GM21526 (cell line): ENCODE data around the gene MAMSTR.
A peak's percentile ranks its signal among the peaks of the same experiment; 100 is the strongest.

Experiments used
- ATAC-seq: cut with Tn5 transposase; IDR thresholded peaks from one replicate; pipeline ENCODE4 v1.9.1; 2021; ENCODE audit warnings: moderate library complexity; ENCODE audit not compliant: unreplicated experiment, low FRiP score

MAMSTR gene

DNA sequence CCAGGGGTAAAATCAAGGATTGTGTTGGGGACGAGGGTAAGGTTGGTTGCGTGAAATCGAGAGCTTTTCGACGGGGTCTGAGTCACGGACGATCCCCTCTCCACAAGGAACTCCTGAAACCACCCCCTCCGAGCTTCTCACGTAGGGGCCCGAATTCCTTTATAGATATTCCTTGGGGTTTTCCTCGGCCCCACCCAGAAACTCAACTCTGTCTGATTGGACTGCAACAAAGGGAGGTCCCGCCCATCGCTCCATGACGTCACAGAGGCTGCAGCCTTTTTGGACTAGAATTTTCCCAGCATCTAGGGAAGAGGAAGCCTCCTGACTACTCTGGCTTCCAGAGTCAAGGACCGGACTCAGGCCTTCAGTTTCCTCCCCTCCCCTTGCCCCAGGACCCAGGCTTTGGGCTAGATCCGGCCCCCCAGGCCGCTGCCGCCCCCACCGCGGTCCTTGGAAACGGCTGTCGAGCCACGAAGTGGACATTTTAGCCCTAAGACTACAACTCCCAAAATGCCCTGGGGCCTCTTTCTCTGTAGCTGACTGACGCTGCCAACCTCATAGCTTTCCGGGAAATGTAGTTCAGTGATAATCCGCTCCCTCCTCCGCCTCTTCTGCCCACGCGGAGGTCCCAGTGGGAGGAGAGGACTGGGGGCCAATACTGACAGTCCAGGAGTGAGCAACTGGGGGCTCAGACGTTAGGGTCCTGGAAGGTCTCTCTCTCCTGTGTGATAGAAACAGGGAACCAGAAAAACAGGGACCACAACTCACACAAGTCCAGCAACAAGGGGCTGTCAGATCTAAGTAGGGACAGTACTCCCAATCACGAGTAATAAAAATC, 27.4 kb upstream of the MAMSTR start, which contains the start of gene IZUMO1:
Gene IZUMO1 (minus strand): TSS at position 172 of the 838 bp plus-strand sequence. CDS start 1,050 bp downstream, outside the sequence.
- ATAC-seq: no peak

DNA sequence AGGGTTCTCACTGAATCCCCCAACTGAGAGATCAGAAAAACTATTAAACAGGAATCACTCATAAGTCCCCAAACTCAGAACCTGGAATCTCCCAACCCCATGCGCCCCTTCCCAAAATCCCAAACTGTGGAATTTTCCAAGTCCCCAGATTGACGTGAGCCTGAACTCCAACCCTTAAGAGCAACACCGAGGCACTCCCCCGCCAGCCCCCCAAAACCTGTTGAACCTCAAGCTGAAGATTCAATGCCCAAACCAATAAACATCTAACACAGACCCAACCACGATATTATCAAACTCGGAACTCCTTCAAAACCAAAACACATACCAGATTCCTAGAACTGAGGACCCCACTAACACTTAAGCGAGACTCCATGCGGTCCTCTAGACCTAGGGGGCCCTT, 26.6 kb upstream of the MAMSTR start:
- no peak for ATAC-seq

DNA sequence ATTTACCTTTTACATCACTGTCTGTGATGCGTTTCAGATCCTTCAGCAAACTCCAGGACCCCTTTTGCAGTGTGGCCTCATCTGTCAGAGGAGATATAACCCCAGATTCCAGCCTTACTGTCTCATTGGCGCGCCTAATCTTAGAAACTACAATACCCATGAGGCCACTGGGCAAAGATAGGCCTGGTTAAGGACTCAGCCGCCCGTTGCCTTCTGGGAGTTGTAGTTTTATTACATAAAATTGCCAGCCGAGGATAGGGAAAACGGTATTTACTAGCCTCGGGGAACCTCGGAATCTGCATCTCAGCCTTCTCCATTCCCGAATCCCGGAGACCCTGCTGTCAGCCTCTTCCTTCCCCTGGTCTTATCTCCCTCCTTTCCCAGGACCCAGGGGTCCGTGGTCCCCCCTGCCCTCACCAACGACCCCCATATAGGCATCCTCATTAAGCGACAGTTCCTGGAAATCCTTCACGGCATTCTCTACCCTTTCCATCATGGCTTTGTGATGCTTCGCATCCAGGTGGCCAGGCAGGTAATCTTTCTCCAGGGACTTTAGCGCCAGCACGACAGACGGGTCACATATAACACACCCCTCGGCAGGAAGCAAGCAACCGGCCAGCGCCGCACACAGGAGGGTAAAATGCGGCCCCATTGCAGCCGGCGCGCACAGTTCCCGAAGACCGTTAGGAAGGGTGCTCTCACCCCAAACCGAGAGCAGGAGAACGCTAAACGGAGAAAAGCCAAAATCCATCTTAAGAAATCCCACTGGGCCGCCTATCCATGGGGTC, 25.9 kb upstream of the MAMSTR start:
- ATAC-seq: no peak

DNA sequence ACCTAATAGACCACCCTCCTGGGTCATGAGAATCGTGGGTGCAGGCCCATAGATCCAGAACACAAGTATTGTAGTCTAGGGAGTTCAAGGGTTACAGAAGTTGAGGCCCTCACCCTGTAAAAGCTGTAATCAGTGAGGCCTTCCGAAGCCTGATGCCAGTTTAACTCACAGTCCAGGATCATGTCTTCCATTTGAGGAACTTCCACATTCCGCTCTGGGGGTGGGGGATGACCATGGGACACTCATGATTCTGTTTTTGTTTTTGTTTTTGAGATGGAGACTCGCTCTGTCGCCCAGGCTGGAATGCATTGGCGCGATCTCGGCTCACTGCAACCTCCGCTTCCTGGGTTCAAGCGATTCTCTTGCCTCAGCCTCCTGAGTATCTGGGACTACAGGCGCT, 22.6 kb upstream of the MAMSTR start:
- ATAC-seq: no peak

DNA sequence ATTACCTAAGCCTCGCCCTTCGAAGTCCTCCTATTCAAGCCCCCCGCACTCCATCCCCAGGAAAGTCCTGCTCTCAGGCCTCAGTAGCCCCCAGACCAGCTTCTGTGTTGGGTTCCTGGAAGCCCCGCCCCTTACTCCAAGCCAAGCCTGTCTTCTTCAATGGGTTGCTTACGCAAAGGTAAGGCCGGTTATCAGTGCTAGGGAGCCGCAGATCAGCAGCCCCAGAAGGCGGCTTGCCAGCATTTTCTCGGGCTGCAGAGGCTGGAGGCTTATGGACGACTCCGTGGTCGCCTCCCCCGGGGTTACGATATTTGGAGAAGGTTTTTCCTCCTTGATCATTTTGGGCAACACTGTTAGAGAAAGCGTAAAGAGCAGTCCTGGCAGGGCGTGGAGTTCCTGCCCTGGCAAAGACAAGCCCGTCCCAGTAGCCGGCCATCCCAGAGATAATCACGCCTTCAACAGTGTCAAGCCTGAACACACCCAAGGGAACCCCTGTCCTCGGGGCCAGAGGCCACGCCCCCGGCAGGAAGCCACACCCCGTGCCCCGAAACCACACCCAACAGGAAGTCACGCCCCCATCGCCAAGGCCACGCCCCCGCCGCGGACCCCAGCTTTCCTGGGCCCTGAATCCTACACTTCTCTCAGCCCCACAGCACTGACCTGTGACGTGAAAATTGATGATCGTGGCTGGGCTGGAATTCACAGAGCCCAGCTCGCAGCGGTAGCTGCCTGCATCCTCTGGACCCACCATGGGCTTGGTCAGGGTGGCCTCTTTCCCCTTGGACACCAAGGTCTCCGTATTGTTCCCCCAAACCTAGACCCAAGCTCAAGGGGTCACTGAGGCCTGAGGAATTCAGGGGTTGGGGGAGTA, 21.8 kb upstream of the MAMSTR start:
- ATAC-seq: no peak

DNA sequence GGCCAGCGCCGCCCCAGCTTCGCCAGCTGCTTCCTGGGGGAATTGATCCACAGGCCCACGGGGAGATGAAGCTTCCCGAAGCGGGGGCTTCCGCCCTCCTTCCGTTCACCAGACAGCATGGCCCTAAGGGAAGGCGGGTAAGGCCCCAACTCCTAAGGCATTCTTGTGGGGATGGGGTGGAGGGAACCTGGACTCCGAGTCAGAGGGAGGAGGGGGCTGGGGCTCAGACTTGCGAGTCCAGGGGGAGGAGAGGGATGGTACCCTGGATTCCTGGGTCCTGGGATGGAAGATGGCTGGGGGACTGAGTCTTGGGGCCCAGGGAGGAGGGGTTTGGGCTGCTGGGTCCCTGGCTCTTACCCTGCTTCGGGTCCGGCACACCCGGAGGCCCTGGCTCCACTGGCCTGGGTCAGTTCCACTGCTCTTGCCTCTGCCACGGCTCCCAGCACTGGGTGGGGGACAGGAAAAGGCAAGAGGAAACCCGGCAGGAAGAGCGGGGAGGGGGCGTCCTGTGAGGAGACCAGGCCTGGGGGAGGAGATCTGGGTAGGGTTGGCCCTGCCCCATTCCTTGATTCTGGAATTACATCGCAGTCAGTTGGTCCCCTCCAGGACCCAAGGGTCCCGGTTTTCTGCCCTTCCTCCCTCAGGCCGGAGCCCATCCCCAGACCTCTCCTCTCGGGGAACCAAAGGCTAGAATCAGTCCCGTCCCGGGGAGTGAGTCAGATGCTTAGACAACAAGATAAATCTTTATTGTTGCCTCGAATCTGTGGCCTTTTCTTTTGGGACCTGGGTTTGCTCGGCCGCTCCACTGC, 20.8 kb upstream of the MAMSTR start, which contains the start of gene RASIP1:
Gene RASIP1 (minus strand): TSS at position 447 of the 809 bp plus-strand sequence. CDS start 328 bp downstream, at position 119.
- no peak for ATAC-seq

DNA sequence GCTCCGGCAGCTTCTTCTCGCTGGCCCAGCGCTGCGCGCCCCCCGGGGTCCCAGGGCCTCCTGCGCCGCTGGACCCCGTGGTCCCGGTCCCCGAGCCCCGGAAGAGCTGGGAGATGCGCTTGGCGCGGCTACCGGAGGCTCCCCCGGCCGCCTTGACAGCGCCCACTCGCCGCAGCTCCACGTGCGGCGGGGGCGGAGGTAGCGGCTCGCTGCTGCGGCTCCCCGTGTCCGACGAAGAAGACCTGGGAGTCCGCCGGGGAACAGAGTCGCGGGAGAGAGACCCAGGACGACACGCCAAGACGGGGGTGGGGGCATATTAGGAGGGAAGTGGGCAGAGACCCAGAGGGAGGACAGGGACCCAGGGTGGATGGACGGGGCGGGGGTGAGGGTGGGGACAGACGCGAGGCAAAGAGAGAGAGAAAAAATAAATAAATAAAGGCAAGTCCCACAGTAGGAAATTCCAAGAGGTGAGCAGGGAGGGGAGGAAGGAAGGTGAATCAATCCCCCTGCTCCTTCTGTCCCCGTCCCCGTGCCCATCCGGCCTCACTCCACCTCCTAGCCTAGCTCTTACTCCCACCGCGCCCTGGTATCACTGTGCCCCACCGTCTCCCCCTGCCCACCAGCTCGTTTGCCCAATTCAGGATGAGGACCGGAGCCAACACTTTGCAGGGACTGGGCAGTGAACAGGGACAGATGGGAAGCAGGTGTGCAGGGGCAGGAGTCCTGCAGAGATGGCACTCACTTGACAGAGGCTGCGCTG, 20.1 kb upstream of the MAMSTR start:
- ATAC-seq: no peak

DNA sequence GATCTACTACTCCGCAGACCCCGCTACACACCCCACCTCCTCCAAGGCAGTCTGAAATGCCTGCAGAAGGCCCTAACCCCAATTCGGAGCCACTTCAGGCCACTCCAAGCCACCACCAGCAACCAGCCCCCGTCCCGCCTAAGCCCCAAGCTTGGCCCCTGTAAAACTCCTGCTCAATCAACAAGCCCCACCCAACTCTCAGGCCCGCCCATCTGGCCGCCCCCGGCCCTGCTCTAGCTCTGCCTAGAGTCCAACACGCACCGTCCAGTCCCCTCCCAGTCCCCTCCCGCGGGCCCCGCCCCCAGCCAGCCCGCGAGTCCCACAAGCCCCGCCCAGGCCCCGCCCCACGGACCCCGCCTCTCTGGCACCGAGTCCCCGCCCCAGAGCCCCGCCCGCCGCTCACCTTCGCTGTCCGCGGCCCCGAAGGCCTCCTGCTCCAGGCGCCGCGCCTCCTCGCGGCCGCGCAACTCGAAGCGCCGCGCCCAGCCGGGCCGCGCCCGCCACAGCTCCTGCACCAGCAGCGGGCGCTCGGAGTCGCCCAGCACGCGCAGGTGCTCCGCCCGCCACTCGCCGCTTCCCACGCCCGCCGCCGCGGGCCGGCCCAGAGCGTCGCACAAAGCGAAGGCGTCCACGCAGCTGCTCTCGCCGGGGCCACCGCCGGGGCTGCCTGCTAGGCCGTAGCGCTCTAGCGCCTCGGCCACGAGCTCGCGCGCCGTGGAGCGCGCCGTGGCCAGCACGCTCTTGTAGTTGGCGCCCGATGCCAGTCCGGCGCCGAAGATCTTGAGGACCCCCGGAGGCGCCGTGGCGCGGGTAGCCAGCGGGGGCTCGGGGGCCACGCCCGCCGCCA, 19.3 kb upstream of the MAMSTR start:
- peak; percentile 71 for ATAC-seq

DNA sequence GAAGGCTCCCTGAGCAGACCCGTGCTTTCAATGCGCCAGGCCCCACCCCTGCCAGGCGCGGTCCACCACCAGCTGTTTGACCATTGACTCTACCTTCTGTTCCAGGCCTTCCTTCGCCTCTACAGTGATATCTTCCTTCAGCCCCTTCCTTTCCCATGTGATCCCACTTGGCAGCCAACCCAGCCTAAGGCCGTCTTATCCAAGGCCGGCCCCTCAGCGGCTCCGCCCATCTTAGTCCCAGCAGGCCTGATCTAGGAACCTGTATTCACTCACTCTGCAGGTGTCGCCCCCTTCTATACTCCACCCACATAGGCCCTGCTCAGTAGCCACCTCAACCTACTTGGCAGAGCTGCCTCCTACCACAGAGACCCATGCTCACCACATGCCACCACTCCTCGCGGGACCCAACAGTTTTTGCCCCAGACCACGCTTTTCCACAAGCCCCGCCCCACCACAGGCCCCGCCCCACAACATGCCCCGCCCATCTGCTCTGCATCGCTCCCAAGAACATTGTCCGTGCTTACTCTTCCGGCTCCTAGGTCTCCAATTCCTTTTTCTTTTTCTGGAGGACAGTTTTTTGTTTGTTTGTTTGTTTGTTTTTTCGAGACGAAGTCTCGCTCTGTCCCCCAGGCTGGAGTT, 18.0 kb upstream of the MAMSTR start:
- no peak for ATAC-seq

DNA sequence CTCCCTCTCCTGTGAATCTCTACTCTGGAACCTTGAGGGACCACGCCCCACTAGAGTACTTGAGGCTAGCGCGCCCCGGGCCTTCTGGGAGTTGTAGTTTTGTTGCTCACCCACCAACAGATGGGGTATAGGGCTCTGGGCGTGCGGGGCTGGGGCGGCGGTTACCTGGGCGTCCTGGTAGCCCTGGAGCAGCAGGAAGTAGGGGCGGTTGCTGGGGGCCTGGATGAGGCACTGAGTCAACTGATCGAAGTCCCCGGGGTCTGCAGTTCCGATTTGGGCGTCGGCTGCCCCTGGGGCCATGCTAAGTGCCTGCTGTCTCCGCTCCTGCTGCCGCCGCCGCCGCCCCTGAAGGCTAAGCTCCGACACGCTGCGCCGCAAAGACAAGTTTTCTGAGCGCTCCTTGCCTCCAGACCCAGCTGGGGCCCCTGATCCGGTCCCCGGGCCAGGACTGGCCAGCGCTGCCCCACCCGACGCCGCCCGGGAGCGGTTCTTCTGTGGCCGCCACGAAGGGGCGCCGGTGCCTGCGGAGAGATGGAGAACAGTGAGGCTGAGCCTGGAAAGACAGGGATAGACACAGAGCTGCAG, 15.6 kb upstream of the MAMSTR start:
- no peak for ATAC-seq

DNA sequence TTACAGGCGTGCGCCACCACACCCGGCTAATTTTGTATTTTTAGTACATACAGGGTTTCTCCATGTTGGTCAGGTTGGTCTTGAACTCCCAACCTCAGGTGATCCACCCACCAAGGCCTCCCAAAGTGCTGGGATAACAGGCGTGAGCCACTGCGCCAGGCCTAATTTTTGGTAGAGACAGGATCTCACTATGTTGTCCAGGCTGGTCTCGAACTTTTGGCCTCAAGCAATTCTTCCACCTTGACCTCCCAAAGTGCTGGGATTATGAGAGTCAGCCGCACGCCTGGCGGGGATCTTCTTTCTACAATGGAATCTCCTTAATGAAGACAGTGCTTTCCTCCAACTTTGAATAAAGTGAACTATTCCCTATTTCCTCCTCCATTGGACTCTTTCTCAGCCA, 15.1 kb upstream of the MAMSTR start:
- ATAC-seq: no peak

DNA sequence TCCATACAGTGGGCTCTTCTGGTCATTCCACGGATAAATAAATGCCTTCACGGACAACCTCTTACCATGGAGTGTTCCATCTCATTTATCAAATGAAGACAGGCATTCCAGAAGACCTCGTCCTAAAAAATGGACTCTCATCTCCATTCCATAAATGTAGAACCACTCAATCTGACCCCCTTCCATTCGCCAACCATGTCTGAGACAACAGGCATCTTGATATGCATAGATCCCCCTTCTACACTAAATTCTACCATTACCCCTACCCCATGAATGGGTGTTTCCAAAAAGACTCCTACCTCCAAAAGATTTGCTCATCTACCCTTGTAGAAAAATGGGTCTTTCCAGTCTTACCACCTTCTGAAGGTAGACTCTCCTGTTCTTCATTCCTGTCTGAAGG, 11.9 kb upstream of the MAMSTR start:
- no peak for ATAC-seq

DNA sequence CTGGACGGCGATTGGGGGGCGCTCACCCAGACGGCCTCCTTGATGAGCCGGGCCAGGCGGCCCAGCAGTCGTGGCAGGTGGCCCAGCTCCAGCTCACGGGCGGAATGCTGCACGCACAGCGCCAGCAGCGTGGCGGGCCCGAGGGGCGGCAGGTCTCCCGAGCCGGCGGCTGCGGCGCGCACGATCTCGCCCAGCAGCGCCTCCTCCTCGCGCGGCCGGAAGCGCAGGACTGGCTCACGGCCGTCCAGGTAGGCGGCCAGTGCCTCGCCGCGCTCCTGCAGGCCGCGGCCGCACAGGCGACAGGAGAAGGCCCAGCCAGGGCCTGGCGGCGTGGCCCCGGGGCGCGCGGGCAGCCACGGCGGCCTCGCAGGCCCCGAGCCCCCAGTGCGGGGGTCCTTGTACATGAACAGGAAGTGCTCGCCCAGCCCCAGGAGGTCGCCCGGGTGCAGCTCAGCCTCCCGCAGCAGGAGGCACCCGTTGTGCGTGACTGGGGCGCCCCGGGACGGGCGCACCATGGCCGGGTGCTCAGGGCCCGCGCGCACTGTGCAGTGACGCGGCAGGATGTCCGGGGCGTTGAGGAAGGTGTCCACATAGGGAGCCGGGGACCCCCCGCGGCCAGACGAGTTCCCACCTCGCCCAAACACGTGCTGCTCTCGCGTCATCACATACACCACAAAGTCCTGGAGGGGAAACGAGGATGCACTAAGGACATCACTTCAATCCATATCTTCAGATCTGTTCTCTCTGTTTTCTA, 9.6 kb upstream of the MAMSTR start:
- no peak for ATAC-seq

DNA sequence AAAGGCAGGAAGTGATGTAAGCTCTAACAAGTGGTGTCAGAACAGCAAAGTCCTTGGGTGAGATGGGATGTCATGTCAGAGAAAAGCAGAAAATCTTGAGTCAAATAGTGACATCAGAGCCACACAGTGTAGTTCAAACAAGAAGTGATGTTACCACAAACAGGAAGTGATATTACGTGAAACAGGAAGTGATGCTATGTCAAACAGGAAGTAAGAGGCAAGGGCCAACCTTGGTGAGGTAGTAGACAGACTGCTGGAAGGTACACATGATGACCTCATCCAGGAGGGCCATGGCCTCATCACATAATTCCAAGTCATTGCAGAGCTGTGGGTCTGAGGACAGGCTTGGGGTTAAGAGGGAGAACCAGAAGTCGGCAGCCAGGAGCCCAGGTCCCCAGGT, 7.0 kb upstream of the MAMSTR start:
- ATAC-seq: no peak

DNA sequence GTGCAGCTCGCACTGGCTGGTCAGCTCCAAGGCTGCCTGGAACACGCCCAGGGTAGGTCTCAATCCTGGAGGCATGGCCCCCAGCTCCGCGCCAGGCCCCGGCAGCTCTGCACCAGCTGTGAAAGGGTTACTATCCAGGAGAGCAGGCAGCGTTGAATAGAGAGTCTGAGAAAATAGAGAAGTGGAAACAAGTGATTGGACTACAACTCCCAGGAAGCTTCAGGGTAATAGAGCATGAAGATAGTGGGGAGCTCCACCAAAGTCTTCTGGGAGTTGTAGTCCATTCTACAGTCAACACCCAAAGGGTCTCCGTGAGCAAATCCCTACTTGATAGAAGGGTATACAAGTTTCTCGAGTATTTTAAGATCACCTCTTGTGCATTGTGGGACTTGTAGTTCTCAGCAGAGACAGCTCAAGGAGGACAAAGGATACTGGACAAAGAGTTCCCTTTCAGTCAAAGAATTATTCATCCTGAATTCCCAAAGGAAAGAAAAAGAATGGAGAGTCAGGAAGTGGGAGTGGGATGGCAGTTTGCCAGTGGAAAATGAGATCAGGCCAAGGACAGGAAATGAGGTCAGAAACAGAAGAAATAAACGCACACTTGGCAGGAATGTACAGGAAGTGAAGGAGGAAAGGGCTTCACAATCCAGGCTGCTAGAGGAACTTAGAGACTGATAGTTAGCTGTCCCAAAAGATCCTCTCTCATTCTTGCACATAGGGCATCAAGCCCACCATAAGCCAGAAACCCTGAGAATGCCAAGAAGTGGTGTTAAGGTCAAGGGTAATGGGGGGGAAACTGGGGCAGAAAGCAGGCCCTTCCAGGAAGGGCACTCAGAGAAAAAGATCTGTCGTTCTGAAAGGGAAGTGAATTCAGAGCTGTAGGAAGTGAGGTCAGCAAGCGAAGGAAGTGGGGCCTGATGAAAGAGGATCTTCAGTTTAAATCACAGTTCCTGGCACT, 5.5 kb upstream of the MAMSTR start:
- ATAC-seq: no peak
